ENCODE measurements around the gene SH3PXD2A. TPM values are rescaled to one million over a fixed set of nuclear protein-coding genes. Genes with fewer than 3 reads are reported as not detected.

The SH3PXD2A gene
- total and polyA plus RNA-seq, 9 of the 15 experiments (the other 6 are each of a cell fraction or from before 2014, with no cell fraction given): 0.41 to 9.3 (median 2.5) TPM

DNA sequence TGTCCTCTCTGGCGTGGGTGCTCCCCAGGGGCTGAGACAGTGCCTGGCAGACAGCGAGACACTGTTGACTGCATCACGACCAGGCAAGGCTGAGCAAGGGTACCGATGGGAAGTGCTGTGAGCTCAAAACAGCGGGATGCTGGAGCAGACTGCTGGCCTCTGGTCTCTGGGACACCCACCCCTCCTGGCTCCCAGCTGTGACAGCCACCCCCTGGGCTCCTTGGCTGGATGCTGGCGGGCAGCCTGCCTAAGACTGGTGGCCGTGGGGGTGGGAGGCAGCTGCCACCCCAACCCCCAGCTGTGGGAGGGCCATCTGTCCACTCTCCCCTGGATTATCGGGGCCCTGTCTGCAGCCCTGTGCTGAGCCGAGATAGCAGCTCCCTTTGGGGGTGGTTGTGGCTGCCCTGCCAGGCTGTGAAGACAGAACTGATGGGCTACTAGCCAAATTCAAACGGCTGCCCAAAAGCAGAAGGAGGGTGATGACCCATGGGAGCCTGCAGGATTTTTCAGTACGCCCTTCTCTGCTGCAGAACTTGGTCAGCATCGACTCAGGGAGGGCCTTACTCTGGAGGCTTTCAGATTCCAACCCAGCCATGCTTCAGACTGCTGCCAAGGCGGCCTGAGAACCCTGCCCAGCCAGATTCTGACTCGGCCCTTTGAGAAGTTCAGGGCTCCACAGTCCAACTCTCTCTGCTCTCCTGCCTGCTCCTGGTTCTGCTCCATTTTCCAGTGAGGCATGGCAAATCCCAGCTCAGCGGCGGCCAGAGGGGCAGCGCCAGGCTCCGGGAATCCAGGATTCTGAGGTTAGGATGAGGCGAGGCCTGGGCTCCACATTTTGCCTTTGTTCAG lies 236.6 kb downstream of the SH3PXD2A start (continued):
- no peak for TF ChIP-seq ZNF512 (tag; IDR thresholded peaks at IDR 0.05)
- peak; percentile 51 for TF ChIP-seq E2F3 (CRISPR knock-in tag; IDR thresholded peaks at IDR 0.05)
- no peak for TF ChIP-seq SPI1 (IDR thresholded peaks at IDR 0.05; ENCODE audit: borderline replicate concordance, low read depth, low read length)
- TF ChIP-seq ETV1 (tag; conservative IDR thresholded peaks at IDR 0.05; ENCODE audit: low read depth): no peak
- TF ChIP-seq, protein P1, sequence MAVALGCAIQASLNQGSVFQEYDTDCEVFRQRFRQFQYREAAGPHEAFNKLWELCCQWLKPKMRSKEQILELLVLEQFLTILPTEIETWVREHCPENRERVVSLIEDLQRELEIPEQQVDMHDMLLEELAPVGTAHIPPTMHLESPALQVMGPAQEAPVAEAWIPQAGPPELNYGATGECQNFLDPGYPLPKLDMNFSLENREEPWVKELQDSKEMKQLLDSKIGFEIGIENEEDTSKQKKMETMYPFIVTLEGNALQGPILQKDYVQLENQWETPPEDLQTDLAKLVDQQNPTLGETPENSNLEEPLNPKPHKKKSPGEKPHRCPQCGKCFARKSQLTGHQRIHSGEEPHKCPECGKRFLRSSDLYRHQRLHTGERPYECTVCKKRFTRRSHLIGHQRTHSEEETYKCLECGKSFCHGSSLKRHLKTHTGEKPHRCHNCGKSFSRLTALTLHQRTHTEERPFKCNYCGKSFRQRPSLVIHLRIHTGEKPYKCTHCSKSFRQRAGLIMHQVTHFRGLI (CRISPR knock-in tag; IDR thresholded peaks at IDR 0.05): peak; percentile 47; the same call in 1 of the 2 replicates
- TF ChIP-seq, protein P2, sequence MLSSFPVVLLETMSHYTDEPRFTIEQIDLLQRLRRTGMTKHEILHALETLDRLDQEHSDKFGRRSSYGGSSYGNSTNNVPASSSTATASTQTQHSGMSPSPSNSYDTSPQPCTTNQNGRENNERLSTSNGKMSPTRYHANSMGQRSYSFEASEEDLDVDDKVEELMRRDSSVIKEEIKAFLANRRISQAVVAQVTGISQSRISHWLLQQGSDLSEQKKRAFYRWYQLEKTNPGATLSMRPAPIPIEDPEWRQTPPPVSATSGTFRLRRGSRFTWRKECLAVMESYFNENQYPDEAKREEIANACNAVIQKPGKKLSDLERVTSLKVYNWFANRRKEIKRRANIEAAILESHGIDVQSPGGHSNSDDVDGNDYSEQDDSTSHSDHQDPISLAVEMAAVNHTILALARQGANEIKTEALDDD (IDR thresholded peaks at IDR 0.05): no peak
- no peak for TF ChIP-seq ZNF785 (CRISPR knock-in tag; IDR thresholded peaks at IDR 0.05)
- TF ChIP-seq, protein P3, sequence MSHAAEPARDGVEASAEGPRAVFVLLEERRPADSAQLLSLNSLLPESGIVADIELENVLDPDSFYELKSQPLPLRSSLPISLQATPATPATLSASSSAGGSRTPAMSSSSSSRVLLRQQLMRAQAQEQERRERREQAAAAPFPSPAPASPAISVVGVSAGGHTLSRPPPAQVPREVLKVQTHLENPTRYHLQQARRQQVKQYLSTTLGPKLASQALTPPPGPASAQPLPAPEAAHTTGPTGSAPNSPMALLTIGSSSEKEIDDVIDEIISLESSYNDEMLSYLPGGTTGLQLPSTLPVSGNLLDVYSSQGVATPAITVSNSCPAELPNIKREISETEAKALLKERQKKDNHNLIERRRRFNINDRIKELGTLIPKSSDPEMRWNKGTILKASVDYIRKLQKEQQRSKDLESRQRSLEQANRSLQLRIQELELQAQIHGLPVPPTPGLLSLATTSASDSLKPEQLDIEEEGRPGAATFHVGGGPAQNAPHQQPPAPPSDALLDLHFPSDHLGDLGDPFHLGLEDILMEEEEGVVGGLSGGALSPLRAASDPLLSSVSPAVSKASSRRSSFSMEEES (CRISPR knock-in tag; IDR thresholded peaks at IDR 0.05): no peak
- TF ChIP-seq, protein P4, sequence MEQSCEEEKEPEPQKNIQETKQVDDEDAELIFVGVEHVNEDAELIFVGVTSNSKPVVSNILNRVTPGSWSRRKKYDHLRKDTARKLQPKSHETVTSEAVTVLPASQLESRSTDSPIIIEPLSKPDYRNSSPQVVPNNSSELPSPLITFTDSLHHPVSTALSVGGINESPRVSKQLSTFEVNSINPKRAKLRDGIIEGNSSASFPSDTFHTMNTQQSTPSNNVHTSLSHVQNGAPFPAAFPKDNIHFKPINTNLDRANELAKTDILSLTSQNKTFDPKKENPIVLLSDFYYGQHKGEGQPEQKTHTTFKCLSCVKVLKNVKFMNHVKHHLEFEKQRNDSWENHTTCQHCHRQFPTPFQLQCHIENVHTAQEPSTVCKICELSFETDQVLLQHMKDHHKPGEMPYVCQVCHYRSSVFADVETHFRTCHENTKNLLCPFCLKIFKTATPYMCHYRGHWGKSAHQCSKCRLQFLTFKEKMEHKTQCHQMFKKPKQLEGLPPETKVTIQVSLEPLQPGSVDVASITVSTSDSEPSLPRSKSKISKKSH (CRISPR knock-in tag; IDR thresholded peaks at IDR 0.05): no peak
- peak; percentile 98 for TF ChIP-seq KLF16 (IDR thresholded peaks at IDR 0.05)
- peak; percentile 68; the same call in 1 of the 2 replicates for TF ChIP-seq ZBED1 (IDR thresholded peaks at IDR 0.05)
- no peak for TF ChIP-seq KAT7 (CRISPR knock-in tag; IDR thresholded peaks at IDR 0.05; ENCODE audit: borderline replicate concordance)
- no peak for TF ChIP-seq ESRRA (IDR thresholded peaks at IDR 0.05; ENCODE audit: borderline replicate concordance, low read depth)
- TF ChIP-seq, protein P5, sequence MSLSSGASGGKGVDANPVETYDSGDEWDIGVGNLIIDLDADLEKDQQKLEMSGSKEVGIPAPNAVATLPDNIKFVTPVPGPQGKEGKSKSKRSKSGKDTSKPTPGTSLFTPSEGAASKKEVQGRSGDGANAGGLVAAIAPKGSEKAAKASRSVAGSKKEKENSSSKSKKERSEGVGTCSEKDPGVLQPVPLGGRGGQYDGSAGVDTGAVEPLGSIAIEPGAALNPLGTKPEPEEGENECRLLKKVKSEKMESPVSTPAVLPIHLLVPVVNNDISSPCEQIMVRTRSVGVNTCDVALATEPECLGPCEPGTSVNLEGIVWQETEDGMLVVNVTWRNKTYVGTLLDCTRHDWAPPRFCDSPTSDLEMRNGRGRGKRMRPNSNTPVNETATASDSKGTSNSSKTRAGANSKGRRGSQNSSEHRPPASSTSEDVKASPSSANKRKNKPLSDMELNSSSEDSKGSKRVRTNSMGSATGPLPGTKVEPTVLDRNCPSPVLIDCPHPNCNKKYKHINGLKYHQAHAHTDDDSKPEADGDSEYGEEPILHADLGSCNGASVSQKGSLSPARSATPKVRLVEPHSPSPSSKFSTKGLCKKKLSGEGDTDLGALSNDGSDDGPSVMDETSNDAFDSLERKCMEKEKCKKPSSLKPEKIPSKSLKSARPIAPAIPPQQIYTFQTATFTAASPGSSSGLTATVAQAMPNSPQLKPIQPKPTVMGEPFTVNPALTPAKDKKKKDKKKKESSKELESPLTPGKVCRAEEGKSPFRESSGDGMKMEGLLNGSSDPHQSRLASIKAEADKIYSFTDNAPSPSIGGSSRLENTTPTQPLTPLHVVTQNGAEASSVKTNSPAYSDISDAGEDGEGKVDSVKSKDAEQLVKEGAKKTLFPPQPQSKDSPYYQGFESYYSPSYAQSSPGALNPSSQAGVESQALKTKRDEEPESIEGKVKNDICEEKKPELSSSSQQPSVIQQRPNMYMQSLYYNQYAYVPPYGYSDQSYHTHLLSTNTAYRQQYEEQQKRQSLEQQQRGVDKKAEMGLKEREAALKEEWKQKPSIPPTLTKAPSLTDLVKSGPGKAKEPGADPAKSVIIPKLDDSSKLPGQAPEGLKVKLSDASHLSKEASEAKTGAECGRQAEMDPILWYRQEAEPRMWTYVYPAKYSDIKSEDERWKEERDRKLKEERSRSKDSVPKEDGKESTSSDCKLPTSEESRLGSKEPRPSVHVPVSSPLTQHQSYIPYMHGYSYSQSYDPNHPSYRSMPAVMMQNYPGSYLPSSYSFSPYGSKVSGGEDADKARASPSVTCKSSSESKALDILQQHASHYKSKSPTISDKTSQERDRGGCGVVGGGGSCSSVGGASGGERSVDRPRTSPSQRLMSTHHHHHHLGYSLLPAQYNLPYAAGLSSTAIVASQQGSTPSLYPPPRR (CRISPR knock-in tag; IDR thresholded peaks at IDR 0.05; ENCODE audit: borderline replicate concordance): 0 out of 2 replicates have a peak, but pooled peaks have one; percentile 52
- TF ChIP-seq ZC3H8 (IDR thresholded peaks at IDR 0.05): no peak

Measured in K562 (cell line).